ENCODE results near the gene PRICKLE1.

DNA sequence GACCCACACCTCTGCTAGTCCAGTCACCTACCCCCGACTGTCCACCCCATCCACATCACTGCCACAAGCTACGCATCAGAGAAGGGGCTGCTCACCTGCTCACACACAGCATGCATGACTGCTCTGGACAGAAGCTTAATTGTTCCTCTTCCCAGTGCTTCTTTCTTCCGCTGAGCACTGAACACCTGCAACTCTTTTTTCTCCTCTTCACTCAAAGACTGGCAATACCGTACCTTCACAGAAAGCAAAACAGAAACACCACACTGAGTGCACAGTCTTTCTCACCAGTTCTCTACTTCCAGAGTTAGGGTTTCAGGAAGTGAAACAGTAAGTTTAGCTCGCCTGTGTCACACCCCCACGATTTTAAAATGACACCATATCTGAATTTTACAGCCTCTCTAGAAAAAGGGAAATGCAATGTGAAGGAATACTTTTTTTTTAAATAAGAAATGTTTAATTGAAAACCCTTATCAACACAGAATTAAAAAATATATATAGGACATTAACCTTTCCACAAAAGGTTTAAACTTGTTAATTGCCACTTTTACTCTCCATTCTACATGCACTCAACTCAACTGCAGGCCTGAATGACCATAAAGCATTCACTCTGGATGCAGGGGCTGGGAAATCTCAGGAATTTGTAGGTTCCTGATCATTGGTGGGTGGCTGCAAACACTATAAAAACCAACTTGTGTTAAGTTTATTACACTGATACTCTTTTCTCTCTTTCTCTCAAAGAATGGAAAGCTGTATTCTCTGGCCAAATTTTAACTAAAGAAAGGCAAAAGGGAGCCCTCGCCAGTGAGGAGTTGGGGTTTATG is 120.0 kb downstream of the PRICKLE1 start:
- no peak for TF ChIP-seq CTCF (IDR thresholded peaks at IDR 0.05; ENCODE audit: low read depth, low read length)
- TF ChIP-seq POLR2A (IDR thresholded peaks at IDR 0.05; ENCODE audit: extremely low read depth, insufficient read length), result no peak
- TF ChIP-seq, protein P1, sequence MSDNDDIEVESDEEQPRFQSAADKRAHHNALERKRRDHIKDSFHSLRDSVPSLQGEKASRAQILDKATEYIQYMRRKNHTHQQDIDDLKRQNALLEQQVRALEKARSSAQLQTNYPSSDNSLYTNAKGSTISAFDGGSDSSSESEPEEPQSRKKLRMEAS (IDR thresholded peaks at IDR 0.05; ENCODE audit: low read depth, low read length), result no peak
- TF ChIP-seq MYC (IDR thresholded peaks at IDR 0.05; ENCODE audit: low read depth, low read length), result no peak

Data from NB4 (cell line).